NCI-H1694 treated with DMSO at 0.1 percent for 48 hours (cell line): Measurements from ENCODE around the gene CKS1B.
"Not testable (repeated sequence)": the region's sequence is repeated elsewhere in the genome, so short reads cannot be mapped to it uniquely, and the experiment has no call there.

Experiments used
- DNase-seq: peaks from one replicate; lab custom pipeline; 2025; lab: John Stamatoyannopoulos, UW

Gene CKS1B

DNA sequence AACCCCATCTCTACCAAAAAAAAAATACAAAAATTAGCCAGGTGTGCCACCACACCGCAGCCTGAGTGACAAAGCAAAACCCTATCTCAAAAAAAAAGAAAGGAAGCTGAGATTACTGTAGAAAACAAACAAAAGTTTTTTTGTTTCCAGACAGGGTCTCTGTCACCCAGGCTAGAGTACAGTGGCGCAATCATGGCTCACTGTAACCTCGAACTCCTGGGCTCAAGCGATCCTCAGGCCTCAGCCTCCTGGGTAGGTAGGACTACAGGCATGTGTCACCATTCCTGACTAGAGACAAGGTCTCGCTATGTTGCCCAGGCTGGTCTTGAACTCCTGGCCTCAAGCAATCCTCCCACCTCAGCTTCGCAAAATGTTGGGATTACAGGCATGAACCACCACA is 10.1 kb upstream of the CKS1B start:
- no peak for DNase-seq

DNA sequence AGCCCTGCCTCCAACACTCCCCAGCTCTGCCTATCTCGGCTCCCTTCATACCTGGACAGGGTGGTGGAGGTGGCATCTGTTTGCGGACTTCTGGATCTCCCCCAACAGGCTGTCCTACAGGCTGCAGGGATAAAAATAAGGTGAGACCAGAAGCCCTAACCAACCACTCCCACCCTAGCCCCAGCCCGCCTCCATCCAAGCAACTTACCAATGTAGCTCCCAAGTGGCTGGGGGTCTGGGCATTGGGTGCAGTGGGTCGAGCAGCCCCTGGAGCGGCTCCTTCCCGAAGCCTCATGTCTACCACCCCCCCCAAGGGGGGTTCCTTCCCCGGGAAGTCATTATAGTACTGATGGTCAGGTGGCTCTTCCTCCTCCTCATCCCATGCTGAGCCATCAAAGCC is 8.4 kb upstream of the CKS1B start:
- no peak for DNase-seq

DNA sequence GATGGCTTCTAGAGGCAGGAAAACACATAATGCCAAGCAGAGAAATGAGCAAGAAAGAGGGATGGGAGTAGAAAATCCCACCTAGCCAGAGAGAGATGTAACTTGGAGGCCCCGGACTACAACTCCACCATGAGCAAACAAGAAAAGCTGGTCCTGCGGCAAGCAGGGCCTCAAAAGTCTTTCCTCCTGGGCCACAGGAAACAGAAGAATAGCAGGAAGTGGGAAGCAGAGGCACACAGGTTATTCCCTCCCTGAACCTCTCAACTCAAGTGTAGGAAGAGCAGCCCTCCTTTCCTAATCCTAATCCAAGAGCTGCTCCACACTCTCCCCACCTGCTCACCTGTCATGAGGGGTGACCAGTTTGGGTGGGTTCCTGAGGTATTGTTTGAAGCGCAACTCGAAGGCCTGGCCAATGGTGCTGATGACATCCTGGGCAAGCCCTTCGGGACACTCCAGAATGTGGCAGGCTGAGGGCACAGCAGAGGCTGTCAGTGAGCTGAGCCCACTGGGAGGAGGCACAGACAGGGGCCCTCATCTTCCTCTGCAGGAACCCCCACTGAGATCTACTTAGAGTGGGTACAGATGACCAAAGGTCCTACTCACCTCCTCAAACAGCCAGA is 7.0 kb upstream of the CKS1B start:
- no peak for DNase-seq

DNA sequence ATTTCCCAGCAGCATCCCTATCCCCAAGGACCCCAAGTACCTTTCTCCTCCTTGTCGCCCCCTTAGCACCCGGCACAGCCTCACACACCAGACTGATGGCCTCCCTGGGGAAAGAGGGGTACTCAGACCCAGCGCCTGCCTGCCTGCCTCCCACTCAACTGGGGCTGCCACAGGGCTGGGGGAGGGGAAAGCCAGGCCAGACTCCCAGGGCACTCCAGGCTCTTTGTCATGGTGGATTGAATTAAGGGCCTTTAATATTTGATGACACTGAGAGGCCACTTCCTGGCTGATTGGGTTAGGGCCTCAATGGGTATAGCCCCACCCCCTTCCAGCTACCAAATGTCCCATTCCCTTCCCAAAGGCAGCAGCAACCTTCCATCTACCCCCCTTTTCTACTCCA is 5.8 kb upstream of the CKS1B start:
- DNase-seq, result no peak

DNA sequence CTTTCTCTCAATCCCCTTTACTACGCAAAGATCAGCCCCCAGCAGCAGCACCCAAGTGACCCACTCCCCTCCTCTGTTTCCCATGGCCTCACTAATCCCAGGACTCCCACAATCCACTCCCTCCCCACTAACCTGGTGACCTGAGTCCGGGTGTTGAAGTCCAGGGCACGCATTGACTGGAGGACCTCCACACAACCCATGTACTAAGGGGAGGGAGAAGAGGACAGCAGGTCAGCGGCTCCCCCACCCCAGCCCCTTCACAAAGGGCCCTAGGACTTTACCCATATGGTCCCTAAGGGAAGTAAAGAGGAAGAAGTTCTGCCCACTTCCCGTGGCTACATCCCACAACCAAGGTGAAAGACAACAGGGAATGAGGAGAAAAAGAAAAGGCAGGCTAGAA is 5.2 kb upstream of the CKS1B start:
- DNase-seq, result no peak

DNA sequence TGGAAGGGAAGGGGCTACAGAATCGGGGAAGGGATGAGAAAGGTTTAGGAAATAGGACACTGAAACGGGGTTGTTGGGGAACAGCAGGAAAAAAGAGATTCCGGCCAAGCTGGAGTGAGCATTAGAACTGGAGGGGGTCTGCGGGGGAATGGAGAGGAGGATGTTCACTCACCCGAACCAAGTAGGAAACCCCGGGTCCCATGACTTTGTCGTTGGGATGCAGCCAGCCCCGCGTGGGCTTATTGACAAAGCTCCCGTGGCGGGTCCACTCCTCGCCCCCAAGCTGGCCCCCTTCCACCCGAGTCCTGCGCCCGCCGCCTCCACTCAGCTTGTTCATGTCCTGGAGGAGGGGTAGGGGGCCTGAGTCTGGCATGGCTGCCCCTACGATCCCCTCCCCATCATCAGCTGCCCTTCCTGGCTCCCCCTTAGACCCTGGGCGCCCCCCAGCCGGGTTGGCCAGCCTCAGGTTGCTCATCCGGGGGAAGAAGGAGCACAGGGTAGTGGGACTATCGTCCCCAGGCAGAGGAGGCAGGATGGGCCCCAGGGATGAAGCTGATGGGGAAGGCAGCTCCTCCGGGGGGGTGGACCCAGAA is 4.5 kb upstream of the CKS1B start:
- no peak for DNase-seq

DNA sequence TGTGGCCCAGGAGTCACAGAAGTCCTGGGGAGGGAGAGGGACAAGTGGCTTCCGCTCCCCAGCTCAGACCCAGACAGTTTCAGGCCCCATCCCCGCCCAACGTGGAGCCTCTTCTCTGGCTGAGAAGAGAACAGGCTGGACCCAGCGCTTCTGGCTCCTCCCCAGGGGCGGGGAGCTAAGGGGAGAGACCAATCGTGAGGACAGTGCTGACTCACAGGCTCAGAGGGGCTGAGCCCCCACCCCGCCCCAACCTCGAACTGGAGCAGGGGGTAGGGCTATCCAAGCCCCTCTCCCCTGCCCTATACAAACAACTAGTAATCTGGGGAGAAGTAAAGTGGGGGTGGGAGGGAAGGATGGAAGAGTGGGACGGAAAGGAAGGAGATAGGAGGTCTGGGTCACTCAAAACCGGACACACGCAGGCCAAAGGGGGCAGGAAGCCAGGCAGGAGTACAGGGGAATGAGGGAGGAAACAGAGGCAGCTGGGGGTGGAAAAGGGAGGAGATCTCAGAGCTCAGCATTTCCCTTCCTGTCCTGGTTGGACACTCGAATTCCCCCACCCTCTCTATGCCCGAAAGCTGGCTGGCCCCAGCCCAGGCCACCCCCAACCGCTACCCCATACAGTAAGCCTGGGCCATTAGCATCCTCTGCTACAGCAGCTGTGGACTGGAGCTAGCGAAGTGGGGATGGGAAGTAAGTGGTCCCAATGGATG is 3.7 kb upstream of the CKS1B start, which contains the start of gene SHC1:
Gene SHC1, minus strand, starts transcription at position 117 of the 710 bp plus-strand sequence. CDS start 221 bp downstream, outside the sequence.
- peak; percentile 82 for DNase-seq

DNA sequence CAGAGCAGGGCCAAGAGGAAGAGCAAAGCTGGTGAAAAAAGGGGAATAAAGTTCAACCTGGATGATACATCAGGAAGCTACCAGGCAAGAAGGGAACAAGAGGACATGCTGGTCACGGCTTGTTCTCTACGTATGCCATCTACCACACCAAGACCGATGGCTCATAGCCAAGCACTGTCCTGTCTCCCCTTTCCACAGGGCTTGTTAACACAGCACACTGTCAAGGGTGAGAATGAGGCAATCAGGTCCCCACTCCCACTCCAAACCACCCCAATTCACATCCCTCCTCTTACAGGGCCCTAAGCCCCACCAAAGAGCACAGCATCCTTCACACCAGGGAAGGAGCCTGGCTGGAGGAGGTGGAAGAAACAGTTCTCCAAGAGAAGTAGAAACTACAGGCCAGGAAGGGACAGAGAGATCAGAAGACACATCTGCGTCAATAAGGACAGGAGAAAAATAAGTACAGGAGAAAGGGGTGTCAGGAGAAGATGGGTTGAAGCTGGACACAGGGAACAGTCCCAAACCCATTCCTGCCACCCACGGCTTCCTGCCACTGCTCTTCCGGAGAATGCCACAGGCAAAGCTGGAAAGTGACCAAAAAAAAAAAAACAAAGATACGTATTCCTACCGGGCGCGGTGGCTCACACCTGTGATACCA is 3.0 kb upstream of the CKS1B start:
- no peak for DNase-seq

DNA sequence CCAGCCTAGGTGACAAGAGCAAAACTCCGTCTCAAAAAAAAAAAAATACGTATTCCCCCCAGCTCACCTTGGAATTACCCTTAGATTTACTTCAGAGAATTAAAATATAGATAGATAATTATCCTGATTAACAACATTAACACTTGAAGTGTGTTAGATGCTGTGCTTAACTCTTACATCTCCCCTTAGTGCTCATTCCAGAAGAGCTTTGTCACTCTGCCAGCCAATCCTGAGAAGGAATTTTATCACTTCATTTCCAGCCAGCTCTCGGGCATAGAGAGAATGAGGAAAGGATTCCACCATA is 2.3 kb upstream of the CKS1B start:
- no peak for DNase-seq

DNA sequence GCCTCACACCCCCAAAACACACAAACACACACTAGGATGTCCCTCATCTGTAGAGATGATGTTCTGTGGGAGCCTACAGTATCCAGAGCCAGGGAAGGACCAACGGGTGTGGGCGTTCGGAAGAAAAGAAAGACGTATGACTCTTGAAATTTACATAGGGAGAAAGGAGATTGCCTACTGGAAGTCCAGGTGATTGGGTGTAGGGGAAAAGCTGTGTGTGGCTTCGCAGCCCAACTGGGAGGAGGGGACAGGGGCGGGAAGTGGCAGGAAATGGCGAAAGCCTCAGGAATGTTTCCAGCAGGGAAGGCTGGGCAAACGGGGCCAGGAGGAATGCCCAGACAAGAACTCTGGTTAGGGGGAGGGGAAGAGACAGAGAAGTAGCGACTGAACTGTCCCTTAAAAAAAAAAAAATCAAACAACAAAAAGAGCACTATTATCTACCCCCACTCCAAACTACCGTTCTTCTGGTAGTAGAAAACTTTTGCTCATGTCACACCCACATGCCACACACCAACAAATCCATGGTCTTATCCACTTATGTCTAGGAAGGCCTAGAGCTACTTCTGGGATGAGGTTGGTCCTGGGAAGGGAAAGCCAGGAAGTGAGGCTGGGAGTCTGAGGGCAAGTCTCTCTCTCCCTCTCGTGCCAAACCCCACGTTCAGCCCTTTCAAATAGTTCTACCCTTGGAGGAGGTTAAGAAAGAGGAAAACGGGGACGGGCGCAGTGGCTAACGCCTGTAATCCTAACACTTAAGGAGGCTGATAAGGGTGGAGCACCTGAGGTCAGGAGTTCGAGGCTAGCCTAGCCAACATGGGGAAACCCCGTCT is 1.8 kb upstream of the CKS1B start:
- no peak for DNase-seq

DNA sequence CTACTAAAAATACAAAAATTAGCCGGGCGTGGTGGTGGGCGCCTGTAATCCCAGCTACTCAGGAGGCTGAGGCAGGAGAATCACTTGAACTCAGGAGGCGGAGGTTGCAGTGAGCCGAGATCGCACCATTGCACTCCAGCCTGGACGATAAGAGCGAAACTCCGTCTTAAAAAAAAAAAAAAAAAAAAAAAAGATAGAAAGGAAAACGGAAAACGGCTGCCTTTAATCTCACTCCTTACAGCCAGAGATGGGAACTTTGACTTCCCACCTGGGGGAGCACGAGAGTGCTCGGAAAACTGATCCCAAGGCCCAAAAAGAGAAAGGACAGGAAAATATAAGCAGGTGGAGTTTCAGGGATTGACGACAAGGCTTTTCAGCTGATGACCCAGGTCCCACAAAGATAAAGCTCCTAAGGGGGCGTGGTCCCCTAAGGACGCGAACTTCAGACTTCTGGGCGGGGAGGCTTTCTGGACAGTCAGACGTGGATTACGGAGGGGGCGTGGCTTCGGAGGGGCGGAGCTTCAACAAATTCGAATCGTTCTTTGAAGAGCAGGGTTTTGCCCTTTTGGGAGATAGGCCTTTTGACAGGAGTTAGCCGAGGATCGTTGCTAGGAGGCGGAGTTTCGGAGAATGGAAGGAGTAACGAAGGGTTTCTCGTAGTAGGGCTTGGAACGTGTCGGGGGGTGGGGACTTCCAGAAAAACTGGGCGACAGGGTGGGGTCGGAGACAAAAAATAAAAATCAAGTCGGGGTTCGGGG is 958 bp upstream of the CKS1B start:
- peak; percentile 91 for DNase-seq

DNA sequence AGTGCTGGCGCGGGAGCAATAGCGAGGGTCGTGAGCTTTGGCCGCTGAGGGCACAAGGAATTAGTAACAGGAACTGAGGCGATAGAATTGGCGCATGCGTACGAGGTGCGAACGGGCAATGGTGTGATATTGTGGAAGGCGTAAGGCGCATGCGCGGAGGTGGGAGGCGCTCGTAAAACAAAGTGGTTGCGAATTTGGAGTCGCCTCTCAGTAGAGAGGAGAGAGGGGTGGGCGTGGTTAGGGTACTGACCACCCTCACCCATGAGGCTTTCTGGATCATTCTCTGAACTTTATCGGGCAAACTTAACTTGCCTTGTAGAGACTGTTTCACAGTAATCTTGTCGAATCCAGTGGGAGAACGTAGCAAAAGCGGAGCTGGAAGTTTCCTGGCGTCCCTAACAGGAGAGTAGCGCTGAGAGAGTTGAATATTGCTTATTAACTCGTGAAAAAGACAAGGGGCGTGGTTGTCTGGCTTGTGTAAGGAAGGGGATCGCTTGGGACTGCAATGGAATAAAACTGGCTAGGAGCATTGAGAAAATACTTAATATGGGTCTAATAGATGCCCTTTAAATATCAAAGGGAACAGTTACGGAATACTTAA is 427 bp downstream of the CKS1B start:
- DNase-seq, result peak; percentile 100

DNA sequence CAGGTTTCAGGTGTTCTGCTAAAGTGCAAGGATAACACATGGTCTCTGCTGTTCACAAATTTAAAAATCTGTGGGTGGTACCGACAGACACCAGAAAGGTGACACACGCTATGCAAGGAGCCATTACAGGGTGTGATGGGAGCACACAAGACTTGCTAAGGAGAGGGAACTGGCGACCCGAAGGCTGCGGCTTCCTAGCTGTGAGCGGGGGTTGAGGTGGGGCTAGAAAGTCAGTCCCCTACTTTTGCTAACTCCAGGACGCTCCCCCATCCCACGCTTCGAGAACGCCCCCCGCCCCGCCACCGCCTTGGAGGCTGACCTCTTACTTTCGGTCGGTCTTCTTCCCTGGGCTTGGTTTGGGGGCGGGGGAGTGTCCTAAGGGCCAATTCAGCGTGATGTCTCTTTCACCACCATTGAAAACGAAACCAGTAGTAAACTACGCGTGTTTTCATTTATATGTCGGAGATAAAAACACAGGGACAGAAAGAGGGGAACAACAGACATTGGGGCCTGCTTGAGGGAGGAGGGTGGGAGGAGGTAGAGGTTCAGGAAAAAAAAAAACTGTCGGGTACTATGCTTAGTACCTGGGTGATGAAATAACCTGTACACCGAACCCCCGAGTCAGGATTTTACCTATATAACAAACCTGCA is 1.1 kb downstream of the CKS1B start:
- no peak for DNase-seq

DNA sequence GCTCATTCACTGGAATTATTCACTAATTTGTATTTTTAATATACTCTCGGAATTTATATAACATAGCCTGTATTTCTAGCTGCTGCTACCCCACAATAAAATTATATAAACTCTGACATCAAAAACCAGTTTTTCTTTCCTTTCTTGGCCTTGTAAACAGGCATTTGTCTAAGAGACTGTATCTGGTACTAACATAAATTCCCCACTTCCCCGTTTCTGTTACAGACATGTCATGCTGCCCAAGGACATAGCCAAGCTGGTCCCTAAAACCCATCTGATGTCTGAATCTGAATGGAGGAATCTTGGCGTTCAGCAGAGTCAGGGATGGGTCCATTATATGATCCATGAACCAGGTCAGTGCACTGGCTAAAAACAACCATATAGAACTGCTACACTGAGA is 3.3 kb downstream of the CKS1B start:
- DNase-seq, result not testable (repeated sequence)

DNA sequence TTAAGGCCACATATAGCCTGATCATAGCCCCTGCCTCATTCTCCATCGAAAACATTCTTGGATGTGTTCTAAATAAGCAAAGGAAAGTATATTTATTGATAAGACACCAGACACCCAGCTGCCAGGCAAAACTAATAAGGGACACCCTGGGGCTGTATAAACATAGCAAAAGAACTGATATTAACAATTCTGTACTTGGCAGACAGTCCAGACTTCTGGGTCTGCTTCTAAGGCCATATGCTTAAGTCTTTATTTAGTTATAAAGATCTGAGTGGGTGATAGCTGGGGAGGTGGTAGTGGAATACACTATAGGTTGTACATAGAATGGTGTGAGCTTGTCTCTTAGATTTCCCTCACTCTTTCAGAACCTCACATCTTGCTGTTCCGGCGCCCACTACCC is 3.9 kb downstream of the CKS1B start:
- DNase-seq, result no peak

DNA sequence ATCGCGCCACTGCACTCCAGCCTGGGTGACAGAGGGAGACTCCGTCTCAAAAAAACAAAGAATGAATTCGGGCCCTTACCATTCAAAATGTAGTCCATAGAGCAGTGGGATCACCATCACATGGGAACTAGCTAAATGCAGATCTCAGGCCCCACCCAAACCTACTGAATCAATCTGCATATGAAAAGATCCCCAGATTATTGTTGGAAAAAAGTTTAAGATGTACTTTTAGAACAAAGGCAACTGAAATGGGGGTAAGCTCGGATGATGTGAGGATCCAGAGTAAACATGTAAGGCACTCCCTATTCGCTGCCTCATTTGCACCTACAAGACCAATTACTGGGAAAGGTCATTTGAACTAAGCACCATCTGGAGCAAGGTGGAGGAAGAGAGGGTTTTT is 7.9 kb downstream of the CKS1B start:
- DNase-seq, result no peak

DNA sequence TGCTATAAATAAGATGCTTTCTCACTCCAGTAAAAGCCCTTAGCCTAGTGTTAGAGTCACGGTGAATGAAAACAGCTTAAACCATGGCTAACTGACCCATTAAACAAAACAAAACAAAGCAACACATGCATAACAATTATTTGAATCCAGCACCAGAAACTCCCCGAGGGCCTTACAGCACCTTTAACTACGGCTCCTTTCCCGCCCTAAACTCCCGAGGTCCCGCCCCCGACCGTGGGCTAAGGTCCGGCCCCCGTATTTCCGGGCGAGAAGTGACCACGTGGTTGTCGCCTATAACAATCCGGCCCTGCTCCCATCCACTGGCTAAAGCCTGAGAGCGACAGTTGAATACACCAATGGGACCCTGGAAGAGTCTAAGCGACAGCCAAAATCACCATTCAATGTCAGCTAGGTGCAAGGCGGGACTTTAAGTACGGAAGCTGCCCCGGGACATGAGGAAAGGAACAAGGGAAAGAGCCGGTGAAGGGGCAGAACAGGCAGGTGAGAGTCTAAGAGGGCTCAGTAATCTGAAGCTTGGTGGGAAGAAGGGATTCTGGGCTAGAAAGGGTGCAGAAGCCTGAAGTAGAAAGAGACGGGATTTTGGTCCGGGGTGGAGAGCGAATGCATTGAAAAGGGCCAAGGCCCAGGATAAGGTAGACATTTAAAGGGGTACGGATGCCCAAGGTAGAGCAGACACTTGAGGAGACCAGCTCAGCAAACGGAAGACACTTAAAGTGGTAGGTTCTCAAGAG is 8.6 kb downstream of the CKS1B start, which contains the start of gene FLAD1:
Gene FLAD1, plus strand, starts transcription at position 448 of the 752 bp plus-strand sequence. CDS start 351 bp downstream, outside the sequence.
- DNase-seq, result peak; percentile 100

DNA sequence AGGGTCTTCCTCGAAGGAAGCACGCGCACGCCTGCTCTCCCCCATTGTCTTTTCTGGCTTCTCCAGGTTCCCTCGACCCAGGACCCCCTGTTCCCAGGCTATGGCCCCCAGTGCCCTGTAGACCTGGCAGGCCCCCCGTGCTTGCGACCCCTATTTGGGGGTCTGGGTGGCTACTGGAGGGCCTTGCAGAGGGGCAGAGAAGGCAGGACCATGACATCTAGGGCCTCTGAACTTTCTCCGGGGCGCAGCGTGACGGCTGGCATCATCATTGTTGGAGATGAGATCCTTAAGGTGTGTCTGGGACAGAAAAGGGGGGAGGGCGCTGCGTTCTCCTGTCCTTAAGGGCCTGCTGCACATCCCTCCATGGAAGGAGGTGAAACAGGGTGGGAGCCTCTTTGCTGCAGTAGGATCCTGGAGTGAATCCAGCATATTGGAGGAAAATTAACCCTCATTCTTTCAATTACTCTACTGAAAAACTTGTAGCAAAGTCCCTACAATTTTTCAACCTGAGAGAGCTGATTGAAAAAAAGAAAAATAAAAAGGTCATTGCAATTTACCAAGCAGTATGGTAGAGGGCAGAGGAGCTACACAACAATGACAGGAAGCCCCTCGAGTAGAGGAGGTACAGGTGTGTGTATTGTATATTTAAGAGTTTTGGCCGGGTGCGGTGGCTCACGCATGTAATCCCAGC is 9.4 kb downstream of the CKS1B start:
- DNase-seq, result peak; percentile 46

DNA sequence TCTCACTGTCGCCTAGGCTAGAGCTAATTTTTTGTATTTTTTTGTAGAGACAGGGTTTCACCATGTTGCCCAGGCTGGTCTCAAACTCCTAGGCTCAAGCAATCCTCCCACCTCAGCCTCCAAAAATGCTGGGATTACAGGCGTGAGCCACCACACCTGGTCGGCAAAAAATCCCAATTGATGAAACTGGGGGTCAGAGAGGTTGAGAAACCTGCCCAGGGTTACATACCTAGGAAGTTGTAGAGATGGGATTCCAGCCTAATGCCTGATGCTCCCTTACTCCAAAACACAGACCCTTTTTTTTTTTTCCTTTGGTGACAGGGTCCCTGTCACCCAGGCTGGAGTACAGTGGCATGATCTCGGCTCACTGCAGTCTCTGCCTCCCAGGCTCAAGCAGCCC is 12.3 kb downstream of the CKS1B start:
- DNase-seq, result not testable (repeated sequence)
